ENCODE results near the gene KCNJ12.

KCNJ12 gene

DNA sequence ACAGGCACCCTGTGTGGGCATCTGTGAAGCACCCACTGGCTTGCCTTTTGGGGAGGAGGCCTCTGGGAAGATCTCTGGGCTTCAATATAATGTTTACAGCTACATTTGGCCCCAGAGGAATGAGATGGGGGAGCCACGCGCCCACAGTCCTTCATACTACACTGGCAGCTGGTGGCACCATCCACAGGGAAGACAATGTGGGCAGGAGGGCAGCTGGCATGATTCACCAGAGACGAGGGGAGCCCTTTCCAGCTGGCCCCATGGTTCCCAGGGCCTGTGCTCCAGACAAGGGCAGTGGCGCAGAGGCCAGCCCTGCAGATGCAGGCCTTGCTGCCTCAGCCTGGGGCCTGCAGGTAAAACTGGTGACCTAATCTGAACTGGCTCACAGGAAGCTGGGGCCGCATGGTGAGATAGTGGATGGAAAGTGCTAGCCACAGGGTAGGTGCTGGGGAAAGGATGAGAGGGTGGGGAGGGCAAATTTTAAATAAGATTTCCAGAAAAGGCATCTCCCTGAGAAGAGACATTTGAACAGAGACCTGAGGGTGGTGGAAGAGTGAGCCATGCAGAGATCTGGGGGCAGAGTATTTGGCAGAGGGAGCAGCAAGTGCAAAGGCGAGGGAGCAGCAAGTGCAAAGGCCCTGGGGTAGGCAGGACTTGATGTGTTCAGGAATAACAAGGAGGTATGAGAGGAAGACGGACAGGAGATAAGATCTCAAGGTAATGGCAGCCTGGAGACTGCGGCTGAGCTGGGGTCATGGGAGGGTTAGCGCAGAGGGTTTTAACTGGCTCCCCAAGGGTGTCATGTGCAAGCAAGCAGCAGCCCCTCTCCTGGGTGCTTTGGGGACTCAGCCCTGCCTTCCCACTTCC, 12.1 kb upstream of the KCNJ12 start:
- no peak overlapping the region for H3K4me3 ChIP-seq (ENCODE audit: low read length)
- TF ChIP-seq, protein P1, sequence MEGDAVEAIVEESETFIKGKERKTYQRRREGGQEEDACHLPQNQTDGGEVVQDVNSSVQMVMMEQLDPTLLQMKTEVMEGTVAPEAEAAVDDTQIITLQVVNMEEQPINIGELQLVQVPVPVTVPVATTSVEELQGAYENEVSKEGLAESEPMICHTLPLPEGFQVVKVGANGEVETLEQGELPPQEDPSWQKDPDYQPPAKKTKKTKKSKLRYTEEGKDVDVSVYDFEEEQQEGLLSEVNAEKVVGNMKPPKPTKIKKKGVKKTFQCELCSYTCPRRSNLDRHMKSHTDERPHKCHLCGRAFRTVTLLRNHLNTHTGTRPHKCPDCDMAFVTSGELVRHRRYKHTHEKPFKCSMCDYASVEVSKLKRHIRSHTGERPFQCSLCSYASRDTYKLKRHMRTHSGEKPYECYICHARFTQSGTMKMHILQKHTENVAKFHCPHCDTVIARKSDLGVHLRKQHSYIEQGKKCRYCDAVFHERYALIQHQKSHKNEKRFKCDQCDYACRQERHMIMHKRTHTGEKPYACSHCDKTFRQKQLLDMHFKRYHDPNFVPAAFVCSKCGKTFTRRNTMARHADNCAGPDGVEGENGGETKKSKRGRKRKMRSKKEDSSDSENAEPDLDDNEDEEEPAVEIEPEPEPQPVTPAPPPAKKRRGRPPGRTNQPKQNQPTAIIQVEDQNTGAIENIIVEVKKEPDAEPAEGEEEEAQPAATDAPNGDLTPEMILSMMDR (conservative IDR thresholded peaks at IDR 0.05; ENCODE audit: low read depth, low read length) = no peak
- no peak for DNase-seq (ENCODE audit: low read depth)

- DNase-seq (ENCODE audit: low read depth) = no peak
- TF ChIP-seq, protein P1 (conservative IDR thresholded peaks at IDR 0.05; ENCODE audit: low read depth, low read length) = no peak
These were observed 11.1 kb upstream of the KCNJ12 start for GRCh38 chr17:21365016-21365415.

GRCh38 chr17:21368545-21369246, 7.5 kb upstream of the KCNJ12 start:
- H3K4me3 ChIP-seq (ENCODE audit: low read length) = no peak overlapping the region
- DNase-seq (ENCODE audit: low read depth) = no peak
- TF ChIP-seq, protein P1 (conservative IDR thresholded peaks at IDR 0.05; ENCODE audit: low read depth, low read length) = no peak

More at GRCh38 chr17:21365016-21365415, 11.1 kb upstream of the KCNJ12 start:
- H3K4me3 ChIP-seq (ENCODE audit: low read length) = no peak overlapping the region

DNA sequence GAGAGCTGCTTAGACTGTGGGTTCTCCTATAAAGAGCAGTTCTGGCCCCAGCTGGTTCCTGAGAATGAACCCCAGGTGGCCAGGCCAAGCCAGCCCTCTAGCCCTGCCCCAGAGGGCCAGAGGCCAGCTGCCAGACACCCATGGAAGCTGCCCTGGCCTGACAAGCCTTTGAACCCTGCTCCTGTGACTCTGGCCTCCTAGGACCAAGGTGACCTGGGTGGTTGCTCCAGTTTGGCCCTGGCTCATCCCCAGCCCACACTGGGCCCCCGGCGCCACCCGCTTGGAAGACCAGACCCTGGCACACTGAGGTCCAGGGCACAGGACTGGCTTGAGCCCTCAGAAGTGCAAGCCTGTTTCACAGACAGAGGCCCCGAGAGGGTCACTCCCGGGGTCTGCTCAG, 6.8 kb upstream of the KCNJ12 start:
- no peak for DNase-seq (ENCODE audit: low read depth)
- H3K4me3 ChIP-seq (ENCODE audit: low read length) = no peak overlapping the region
- TF ChIP-seq, protein P1 (conservative IDR thresholded peaks at IDR 0.05; ENCODE audit: low read depth, low read length) = no peak

- TF ChIP-seq, protein P1 (conservative IDR thresholded peaks at IDR 0.05; ENCODE audit: low read depth, low read length) = no peak
- H3K4me3 ChIP-seq (ENCODE audit: low read length) = no peak overlapping the region
These were observed 5.7 kb upstream of the KCNJ12 start for GRCh38 chr17:21370430-21370829.

GRCh38 chr17:21371511-21372081, 4.6 kb upstream of the KCNJ12 start:
- TF ChIP-seq, protein P1 (conservative IDR thresholded peaks at IDR 0.05; ENCODE audit: low read depth, low read length) = no peak

More at GRCh38 chr17:21370430-21370829, 5.7 kb upstream of the KCNJ12 start:
- no peak for DNase-seq (ENCODE audit: low read depth)

More at GRCh38 chr17:21371511-21372081, 4.6 kb upstream of the KCNJ12 start:
- DNase-seq (ENCODE audit: low read depth) = no peak
- H3K4me3 ChIP-seq (ENCODE audit: low read length) = no peak overlapping the region

All from retinal pigment epithelial cell (primary cell).